ENCODE data around the gene CNGB1.

Gene CNGB1

GRCh38 chr16:57834936-57835335 is 136.0 kb downstream of the CNGB1 start:
- no peak overlapping the region for H3K4me3 ChIP-seq (ENCODE audit: low read depth, low read length)
- TF ChIP-seq, protein P1, sequence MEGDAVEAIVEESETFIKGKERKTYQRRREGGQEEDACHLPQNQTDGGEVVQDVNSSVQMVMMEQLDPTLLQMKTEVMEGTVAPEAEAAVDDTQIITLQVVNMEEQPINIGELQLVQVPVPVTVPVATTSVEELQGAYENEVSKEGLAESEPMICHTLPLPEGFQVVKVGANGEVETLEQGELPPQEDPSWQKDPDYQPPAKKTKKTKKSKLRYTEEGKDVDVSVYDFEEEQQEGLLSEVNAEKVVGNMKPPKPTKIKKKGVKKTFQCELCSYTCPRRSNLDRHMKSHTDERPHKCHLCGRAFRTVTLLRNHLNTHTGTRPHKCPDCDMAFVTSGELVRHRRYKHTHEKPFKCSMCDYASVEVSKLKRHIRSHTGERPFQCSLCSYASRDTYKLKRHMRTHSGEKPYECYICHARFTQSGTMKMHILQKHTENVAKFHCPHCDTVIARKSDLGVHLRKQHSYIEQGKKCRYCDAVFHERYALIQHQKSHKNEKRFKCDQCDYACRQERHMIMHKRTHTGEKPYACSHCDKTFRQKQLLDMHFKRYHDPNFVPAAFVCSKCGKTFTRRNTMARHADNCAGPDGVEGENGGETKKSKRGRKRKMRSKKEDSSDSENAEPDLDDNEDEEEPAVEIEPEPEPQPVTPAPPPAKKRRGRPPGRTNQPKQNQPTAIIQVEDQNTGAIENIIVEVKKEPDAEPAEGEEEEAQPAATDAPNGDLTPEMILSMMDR (IDR thresholded peaks at IDR 0.05; ENCODE audit: insufficient read depth, low read length, missing control alignments): no peak
- POLR2A ChIA-PET: interaction anchor here (0.5 kb wide), 1 partner anchor 27 kb away, joined by 3 read pairs; no protein-coding TSS in a partner anchor
- no peak for DNase-seq (ENCODE audit: low read depth, low spot score)
- CTCF ChIA-PET: interaction anchor here (1.2 kb wide), 1 partner anchor 77 kb away, joined by 3 read pairs; no protein-coding TSS in a partner anchor

All from AG04449 (cell line).